ENCODE results near the gene STAT4.
"Not testable (repeated sequence)": the region's sequence is repeated elsewhere in the genome, so short reads cannot be mapped to it uniquely, and the experiment has no call there.

The STAT4 gene

DNA sequence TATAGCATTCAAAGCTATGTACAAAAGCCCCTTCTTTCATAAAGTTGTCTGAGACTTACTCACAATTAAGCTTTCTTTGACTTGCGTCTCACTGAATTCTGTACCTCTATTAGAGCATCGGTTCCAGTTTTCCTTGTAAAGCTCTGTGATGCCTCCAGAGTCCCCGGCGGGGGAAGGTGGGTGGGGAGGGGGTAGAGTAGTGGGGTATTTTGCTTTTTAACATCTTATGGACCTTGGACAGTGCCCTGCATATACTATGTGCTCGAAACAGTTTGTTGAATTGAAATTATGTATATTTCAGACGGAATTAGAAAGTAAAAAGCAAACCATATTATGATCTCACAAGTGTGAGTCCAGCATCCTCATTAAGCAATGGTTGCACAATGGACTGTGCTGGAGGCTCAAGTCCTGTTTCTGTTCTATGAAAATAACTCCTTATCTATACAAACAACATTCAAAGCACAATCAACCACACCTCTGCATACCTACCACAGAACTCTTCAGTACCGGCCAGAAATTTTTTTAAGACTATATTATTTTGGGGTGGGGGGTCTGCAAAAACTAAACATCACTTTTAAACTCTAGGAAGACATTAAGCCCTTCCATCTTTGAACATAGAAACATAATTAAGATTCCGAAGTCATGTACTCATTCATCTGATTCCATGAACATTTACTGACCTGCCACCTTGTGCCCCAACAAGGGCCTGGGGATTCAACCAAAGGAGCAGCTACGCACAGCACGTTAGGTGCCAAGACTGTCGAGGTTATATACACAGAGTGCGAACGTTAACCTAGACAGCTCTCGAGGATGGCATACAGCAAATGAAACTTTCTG lies 137.7 kb downstream of the STAT4 start:
- DNase-seq = no peak

DNA sequence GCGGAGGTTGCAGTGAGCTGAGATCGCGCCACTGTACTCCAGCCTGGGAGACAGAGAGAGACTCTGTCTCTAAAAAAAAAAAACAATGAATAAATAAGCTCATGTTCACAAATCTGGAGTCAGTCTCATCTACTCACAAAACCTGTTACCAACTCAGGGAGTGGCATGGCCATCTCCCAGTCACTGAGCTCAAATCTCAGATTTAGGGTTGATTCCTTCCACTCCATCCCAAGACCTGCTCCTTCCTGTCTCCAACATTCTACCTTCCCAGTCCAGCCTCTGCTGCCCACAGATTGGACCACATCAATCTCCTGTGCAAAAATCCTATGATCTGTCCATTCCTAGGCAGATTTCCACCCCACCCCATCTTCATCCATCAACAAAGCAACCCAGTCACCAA lies 138.4 kb downstream of the STAT4 start:
- no peak for DNase-seq

DNA sequence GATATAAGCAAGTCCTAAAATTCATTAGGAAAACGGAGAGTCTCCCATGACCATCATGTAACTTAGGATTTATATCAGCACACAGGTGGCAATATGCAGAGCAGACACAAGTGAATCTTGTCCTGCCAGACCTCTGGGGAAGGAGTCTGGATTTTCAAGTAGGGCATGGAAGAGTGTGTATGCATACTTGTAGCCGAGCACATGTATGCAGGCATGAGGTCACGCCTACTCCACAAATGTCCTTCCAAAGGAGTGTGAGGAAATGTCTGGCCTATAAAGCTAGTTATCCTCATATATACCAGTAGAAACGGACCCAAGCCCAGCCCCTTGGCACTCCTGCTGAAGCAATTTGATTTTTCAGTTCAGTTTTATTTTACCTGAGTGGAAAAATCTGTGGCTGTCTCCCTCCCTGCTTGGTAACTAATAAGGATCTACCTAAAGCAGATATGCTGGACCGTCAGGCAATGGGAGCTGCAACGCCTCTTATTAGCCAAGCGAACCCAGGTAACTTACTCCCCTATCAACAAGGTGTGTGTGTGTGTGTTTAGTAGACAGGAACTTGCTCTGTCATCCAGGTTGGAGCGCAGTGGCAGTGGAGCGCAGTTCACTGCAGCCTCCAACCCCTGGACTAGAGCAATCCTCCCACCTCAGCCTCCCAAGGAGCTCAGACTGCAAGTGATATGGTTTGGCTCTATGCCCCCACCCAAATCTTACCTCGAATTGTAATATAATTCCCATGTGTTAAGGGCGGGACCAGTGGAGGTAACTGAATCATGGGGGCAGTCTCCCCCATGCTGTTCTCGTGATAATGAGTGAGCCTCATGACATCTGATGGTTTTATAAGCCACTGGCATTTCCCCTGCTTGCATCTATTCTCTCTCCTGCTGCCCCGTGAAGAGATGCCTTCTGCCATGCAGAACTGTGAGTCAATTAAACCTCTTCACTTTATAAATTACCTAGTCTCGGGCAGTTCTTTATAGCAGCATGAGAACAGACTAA lies 139.6 kb downstream of the STAT4 start:
- no peak for DNase-seq

DNA sequence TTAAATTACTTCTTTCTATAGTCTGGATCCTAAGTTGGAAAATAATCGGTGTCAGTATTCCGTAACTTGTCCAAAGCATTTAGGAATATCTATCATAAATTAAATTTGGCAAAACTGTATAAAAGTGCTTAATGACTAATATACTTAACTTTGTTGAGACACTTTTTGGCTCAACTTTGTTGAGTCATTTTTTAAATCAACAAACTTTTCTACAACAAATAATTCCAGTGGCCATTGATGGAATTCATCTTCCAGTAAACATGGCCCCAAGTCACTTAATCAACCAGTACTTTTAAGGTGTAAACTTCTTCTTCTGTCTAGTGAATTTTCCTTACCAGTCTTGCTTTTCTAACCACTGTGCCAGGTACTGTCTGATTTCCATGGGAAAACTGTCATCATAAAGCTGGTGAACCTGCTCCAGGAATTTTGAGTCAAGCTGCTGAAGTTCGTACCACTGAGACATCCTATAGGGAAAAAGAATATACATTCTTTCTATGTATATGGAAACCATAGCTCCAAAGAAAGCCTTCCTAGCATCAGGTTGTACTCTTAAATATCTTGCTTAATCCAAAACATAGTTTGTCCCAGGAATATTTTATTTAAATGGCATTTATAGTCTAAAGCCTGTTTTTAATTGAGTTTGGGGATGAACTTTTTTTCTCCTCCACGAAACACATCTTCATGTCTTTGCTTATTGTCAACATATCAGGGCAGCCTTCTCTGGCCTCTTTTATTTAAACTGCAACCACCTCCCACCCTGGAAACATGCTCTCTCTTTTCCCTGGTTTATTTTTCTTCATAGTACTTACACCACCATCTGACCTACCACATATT lies 141.0 kb downstream of the STAT4 start:
- no peak for DNase-seq

DNA sequence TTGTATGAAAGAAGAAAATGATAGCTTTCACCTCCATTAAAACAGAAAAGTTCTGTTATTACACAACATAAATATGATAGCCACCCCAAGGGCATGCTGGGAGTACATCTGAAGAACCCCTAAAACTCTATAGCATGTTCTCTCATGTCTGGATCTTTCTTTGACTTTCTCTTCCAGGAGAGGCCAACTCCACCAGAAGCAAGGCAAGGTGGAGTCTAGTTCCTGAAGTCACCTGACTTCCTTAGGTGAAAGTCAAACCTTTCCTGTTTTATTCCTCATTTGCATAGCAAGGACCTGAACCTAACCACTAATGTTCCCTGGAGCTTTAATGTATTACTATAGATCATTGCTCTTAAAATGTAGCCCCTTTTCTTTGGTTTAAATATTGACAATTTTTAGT lies 142.5 kb downstream of the STAT4 start:
- no peak for DNase-seq

DNA sequence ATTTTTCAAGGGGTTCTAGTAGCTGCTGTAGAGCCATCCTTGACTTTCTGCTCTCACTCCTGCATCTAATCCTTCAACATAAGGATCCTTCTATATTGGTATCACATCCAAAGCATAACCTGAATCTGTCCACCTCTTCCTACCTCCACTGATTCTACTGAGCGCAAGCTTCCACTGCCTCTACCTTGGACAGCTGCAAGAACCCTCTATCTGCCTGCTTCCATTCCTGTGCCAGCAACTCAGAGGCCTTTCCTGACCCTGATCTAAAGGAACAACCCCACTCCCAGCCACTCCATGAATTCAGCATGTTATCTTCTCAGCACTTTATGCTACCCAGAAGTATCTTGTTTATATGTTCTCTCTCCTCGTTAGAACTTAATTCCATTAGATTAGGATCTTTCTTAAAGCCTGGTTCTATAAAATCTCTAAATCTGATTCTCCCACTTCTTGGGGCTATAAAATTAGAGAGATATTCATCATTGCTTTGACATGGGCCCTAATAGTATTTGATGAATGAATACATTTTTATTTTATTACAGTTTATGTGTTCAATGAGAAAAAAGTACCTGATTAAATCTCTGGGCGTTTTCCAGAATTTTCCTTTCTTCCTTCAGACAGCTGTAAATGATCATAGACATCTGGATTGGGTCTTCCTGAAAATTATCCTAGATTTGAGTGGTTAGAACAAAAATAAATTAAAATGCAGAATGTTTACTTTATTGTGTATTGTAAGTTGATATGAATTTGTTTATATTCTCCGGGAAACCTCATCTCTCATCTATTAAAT lies 143.6 kb downstream of the STAT4 start:
- no peak for DNase-seq

DNA sequence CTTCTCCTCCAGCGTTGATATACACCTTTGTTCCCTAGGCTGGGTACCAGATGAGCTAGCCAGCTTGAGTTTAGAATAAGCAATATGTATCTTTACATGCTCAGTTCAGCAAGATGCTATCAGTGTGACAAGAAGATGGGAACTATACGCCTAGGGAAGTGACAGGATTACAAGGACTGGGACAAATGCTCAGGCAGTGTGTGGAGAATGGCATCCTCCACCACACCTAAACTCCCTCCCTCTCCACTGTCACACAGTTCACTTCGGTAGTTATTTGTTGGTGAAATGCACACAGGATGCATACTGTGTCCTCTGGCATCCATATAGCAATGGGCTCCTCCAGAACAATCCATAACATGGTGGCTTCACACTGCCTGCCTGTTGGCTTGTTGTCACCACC lies 144.5 kb downstream of the STAT4 start:
- DNase-seq = no peak

DNA sequence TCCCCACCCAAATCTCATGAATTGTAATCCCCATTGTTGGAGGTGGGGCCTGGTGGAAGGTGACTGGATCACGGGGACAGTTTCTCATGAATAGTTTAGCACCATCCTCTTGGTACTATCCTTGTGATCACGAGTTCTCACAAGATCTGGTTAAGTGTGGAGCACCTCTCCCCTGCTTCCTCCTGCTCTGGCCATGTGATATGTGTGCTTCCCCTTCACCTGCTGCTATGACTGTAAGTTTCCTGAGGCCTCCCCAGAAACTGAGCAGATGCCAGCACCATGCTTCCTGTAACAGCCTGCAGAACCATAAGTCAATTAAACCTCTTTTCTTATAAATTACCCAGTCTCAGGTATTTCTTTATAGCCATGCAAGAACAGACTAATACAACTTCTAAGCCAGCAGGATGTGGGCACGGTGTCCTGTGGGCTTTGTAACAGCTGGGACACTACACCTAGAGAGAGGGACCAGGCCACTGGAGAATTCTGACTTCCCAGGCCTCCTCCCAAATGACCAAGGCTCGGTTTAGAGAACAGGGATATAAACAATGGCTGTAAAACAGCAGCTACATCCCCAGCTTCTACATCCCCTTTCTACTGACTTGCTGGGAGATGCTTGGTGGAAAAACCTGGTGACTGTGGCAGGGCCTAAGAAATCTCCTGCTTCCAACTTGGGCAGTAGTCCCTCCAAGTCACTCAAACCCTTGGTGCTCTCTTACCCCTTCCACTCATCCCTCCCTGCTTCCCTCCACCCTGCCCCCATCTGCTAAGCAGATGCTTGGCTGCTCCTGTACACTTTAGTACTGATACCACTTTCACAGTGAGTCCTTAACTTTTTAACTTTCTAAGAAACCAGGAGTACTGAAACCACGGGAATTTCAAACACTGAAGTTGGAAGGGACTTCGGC lies 147.1 kb downstream of the STAT4 start:
- no peak for DNase-seq

DNA sequence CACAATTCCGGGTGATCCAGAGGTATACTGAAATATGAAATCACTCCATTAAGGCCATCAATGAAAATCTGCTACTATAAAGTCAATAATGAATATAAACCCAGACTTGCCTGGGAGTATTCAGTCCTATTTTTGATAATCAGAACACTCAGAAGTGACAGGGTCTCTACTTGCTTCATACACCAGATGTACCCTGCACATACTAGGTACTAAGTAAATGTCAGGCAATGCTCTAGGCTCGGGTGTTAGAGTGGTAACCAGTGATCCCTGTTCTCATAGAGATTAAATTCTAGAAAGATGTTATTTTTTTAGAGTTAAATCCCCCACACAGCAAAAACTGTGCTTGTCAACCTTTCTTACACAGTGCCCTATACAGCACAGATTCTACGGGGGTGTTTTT lies 149.2 kb downstream of the STAT4 start:
- DNase-seq = no peak

DNA sequence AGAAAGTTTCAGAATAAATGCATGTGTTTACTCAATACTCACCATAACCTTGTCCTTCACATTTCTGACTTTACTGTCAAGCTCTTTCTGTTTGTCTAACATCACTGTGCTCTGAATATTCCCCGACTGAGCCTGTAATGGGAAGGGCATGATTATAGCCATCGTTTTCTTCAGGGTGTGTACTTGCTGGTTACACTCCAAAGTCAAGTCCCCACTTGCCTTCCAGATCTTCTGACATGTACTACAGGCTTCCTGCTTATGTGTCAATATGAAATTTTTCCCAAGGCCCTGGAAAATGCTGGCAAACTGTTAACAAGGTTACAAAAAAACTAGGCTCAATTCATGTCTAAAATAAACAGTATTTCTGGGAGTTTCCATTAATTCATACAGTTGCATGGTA lies 149.8 kb downstream of the STAT4 start:
- no peak for DNase-seq

DNA sequence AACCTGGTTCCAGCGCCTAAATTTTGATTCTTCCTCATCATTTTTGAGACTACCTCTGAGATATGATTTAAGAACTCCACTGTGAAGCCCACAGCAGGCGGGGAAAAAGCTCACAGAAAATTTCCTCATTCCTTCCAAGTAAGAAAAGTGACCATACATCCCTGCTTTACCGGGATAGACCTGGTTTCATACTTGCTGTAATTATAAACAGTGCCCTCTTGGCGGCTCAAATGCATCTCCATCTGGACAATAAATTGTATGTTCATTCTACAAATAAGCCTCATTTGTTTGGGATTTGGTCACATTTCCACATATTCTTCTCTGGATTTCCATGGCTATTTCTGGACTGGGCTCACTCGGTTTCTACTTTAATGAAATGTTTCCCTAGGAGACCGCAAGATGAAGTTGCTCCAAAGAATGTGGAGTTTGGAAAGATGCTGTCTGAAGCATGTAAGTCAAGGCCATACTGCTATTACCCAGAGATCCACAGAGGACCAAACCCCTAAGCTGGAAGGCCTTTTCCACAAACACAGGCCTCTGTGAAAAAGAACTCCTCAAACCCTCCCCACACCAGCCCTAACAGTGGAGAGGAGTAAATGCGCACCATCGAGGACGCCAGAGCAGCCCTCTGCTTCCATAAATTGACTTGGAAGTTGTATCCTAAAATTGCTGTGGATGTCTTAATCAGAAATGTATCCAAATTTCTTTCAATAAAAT lies 150.7 kb downstream of the STAT4 start:
- no peak for DNase-seq

DNA sequence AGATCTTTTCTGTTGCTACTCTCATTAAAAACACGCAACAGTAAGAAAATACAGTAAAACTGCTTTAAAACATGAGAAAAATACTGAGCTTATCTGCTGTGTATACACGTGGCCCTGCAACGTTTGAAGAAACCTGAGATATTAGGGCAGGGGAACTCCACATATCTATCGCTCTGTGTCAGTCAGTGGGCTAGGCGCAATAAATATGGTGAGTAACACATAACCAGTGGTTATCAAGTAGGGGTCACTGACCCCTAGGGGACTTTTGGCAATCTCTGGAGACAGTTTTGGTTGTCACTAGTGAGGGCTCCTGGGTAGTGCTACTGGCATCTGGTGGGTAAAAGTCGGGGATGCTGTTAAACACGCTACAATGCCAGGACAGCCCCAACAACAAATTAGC lies 151.7 kb downstream of the STAT4 start:
- no peak for DNase-seq

DNA sequence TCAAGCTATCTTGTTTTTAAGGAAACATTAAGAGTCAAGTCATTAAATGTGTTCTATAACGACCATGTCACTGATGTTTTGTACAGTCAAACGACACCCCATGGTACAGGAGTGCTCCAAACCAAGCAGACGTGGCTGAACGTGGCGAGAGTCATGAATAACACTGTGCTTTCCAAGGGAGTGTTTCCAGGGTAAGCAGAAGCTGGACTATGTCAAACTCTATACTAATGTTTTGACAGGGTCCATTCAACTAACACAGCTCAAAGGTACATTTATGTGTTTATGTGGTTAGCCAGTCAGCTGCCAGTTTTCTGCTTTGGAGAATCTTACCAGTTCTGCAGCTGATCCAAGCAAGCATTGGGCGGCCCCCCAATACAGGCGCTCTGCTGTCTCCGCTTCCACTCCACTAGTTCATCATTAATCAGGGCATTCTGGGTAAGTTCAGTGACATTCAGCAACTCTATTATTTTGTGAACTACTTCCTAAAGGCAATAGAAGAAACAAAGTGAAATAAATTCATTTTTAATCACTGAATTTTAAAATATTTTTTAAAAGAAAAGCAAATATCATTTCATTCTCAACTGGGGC lies 153.2 kb downstream of the STAT4 start:
- DNase-seq = no peak

DNA sequence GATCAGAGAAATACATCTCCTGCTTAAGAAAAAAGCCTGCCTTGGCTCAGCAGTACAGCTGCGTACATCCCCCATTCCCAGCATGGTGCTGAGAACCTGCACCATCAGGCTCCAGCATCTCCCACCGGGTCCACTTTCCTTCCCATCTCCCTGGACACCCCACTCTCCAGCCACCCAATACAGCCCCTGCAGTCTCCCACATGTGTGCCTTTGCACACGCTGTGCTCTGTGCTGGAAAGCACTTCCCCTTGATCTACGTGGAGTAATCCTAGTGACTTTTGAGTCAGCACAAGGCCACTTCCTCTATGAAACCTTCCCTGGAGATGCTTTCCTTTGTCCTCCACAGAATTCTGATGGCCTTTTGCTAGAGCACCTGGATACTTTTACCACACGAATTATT lies 153.8 kb downstream of the STAT4 start:
- no peak for DNase-seq

DNA sequence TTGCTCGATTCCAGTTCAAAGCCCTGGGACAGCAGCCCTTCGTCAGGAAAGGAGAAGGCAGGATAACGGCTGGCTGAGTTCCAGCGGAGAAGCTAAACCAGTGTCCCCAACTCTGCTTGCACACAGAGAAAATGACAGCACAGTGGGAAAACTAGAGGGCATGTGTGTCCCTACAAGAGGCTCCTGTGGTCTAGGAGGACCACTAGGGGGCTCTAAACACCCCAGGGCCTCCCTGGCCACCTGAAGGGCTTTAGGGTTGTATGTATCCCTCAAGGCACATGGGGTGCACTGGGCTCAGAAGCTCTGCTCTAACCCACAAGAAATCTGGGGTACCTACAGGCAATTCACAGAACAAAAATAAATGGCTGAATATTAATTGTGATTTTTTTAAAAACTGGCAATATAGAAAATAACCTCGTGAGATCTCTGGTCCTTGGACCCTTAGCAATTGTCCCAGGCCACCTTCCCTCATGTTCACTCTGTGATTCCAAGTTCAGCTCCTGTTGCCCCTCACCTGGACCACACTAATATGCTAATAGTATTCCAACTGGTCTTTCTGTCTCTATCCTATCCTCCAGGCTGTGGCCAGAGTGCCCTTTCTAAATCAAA lies 154.4 kb downstream of the STAT4 start:
- DNase-seq = no peak

DNA sequence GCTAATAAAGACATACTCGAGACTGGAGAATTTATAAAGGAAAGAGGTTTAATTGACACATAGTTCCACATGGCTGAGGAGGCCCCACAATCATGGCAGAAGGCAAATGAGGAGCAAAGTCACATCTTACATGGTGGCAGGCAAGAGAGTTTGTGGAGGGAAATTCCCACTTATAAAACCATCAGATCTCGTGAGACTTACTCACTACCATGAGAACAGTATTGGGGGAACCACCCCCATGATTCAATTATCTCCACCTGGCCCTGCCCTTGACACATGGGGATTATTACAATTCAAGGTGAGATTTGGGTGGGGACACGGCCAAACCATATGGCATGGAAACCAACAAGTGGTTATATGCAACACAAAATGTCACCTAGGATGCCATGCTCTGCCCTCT lies 155.5 kb downstream of the STAT4 start:
- not testable (repeated sequence) for DNase-seq

DNA sequence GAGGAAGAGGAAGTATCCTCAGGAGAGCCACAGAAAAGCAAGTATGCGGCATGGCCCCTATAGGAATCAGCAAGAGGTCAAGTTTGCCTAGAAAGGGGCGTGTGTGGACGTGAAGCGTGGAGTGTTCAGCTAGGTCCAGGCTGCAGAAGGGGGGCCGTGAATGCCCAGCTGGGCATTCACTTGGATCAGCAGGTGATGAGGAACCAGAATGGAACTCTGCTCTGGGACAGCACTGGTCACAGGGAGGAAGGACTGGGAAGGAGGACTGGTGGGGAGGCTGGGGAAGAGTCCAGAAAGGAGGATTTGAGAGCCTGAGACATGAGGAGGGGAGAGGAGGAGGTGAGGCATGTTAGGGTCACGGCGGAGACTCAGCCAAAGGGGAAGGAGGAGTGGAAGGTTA lies 156.6 kb downstream of the STAT4 start:
- no peak for DNase-seq

DNA sequence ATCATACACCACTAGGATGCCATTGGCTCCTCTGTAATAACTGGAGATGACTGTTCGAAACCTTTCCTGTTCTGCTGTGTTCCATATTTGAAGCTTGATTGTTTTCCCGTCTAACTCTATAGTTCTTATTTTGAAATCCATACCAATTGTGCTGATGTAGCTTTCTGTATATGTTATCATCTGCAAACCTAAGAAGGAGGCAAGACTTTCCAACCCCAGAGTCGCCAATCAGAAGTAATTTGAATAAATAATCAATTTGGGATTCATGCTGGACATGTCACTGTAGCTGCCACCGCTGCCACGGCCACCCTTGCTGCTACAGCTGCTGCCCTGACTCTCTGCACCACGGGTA lies 157.5 kb downstream of the STAT4 start:
- no peak for DNase-seq

DNA sequence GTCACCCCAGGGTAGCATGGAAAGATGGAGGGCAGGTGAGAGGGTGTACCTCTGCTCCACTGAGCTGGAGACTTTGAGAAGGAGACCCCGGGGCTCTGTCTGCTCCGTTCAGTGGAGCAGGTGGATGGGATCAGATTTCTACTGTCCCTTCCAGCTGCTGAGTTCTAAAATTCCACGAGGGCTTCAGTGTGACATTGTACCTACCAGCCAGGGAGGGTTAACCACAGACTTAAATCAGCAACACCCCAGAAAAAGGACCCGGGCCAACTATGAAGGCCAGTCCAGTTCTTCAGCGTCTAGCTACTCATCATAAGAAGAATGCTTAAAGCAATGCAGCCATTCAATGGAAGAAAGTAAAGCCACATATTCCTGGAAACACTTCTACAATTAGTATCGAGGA lies 160.7 kb downstream of the STAT4 start:
- DNase-seq = no peak

DNA sequence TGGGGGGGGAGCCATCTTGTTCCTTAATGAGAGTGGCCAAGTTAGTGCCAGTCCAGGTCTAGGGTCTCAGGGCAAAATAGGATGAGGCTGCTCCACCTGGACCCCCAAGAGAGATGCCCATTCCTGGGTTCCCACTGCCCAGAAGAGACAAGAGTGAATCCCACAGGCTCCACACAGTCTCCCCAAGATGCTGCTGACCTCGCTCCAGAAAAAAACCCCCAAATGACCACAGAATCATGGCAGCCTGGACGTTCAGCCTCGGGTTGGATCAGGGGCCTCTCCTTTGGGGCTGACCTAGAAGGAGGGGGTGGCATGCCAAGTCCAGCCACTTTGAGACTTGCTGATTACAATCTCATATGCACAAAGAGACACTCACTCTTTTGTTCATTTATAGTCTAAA lies 161.9 kb downstream of the STAT4 start:
- DNase-seq = no peak
